Measurements from ENCODE around the gene PSEN1.

PSEN1 gene

DNA sequence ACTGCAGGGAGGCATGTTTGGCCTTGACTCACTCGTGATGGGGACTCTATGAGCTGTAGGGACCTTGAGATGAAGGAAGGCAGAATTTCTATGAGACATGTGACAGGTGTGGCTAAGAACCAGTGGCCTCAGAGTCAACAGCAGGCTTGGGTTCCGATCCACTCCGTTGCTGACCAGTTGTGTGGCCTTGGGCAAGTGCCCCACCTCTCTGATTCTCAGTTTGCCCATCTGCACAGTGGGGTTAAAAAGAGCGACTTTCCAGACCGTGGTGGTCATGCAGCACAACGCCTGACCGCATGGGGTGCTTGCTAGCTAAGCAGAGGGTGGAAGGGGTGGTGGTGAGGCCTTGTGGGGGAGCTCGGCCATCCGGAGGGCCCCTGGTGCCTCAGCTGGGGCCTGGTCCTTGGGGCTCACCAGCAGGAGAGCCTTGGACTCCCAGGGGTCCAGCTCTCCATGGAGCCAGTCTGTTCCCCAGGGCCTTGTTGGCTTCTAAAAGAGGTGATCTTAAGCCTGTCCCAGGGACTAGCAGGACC lies 119.5 kb downstream of the PSEN1 start:
- DNase-seq = no peak

DNA sequence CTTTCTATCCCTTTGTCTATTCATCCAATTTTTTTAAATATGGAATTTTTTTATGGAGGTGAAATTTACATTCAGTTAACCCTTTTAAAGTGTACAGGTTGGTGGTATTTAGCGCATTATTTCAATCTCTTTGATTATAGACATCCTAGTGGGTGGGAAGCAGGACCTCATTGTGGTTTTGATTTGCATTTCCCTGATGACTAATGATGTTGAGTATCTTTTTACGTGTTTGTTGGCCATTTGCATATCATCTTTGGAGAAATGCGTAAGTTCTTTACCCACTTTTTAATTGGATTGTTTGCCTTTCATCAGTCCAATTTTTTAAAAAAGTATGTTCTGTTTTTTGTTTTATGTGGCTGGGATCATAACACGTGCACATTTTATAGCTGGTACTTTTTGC lies 121.8 kb downstream of the PSEN1 start:
- DNase-seq = no peak

DNA sequence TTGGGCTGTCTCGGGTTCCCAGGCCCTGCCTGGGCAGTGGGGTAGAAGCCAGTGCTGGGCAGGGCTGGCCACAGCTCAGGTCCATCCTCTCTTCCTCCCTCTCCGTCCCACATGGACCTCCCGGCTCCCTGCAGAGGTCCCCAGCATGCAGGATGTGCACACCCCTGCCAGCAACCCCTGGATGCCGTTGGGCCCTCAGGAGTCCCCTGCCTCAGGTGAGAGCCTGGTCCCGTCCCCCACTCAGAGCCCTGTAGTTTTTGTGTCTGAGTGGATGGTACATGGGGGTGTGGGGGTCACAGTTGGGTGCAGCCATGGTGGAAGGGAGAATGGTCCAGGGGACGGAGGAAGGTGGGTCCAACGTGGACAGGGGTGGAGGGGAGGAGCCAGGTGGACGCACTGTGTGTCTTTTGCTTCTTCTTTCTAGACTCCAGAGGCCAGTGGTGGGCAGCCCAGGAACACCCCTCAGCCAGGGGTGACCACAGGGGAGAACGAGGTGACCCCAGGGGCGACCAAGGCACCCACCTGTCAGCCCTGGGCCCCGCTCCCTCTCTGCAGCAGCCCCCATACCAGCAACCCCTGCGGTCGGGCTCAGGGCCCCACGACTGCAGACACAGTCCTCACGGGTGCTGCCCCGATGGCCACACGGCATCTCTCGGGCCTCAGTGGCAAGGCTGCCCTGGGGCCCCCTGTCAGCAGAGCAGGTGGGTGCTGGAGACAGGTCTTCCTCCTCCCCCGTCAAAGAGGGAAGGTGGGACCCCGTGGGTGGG lies 122.7 kb downstream of the PSEN1 start:
- DNase-seq = no peak

DNA sequence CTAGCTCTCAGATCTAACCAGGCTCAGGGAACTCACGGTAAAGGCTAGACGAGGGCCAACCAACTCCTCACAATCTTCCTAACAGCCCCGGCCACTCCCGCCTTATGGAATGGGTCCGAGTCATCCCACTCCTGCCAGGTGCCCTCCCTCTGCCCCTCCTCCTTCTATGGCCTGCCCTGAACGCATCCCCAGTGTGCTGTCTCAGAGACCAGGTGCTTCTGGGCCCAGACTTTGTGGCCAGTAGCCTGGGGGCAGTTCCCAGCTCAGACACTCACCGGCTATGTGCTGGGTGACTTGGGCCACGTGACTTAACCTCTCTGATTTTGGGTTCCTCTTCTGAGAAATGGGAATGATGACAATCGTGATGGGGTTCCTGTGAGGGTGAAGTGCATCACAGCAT lies 123.5 kb downstream of the PSEN1 start:
- DNase-seq = no peak

DNA sequence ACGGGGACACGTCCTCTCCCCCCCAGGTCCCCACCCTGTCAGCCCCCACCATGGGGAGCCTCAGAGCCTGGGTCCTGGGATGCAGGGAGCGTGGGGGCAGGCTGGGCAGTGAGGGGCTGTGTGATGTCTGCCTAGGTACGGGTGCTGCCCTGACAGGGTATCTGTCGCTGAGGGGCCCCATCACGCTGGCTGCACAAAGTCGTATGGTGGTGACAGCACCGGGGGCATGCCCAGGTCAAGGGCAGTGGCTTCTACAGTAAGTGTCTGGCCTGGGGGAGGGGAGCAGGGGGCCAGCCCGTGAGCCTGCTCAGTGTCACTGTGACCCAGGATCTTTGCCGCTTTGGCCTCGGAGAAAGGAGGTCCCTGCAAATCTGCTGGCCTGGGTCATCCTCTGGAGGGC lies 124.3 kb downstream of the PSEN1 start:
- no peak for DNase-seq

DNA sequence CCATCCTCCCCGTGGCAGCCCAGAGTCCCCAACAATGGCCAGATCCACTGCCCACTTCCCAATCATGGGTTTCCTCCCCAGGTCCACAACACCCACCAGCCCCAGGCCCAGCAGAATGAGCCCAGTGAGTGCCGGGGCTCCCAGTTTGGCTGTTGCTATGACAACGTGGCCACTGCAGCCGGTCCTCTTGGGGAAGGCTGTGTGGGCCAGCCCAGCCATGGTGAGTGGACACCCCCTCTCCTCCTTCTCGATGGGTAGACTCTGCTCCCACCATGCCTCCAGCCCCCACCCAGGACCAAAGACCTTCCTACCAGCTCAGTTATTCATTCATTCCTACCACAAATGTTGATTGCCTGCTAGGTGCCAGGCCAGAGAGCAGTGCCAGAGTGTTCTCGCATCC lies 124.8 kb downstream of the PSEN1 start:
- no peak for DNase-seq

DNA sequence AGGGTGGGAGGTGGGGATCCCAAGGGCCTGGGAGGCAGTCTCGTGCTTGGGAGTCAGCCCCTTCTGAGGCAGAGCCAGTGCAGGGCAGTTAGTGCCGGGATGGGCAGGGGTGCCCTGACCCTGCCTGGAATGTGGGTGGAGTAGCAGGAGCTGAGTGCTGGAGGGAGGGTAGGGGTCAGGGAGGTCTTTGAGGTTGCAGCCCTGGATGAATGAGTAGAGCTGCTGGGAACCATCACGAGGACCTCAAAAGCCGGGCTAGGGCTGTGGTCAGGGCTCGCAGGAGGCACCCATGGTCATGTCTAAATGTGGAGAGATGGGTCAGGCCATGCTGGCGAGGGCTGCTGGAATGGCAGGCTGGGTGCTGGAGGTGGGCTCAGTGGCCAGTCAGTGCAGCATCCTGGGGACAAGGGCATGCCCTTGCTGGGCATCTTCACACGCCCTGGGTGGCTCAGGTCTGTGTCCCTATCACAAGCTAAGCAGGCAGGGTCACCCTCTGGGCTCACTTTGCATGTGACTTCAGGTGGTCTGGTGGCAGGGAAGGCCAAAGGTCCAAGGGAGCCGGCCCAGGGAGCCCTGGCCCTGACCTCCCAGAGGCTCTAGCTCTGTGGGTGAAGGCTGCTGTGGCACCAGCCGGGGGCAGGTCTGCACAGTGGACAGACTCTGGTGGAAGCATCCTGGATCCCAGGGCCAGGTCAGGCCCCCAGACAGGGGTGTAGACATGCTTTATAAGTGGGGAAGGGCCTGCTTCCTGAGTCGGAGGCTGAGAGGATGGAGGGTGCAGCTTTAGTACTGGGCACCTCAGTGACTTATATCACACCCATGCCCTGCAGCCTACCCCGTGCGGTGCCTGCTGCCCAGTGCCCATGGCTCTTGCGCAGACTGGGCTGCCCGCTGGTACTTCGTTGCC lies 125.5 kb downstream of the PSEN1 start:
- DNase-seq = no peak

DNA sequence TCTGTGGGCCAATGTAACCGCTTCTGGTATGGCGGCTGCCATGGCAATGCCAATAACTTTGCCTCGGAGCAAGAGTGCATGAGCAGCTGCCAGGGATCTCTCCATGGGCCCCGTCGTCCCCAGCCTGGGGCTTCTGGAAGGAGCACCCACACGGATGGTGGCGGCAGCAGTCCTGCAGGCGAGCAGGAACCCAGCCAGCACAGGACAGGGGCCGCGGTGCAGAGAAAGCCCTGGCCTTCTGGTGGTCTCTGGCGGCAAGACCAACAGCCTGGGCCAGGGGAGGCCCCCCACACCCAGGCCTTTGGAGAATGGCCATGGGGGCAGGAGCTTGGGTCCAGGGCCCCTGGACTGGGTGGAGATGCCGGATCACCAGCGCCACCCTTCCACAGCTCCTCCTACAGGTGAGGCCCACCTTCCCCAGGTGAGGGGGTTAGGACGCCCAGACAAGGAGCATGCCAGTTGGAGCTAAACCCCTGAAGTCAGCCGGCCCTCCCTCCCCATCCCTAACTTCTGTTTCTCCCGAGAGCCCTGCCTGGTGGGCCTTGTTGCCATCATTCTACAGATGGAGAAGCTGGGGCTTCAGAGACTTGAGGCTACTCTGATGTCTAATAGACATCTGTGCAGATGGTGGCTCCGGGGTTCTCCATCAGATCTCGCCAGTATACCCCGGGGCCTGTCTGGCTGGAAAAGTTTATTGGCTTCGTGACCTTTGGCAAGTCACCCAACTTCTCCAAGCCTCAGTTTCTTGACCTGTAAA lies 126.3 kb downstream of the PSEN1 start:
- DNase-seq = no peak

DNA sequence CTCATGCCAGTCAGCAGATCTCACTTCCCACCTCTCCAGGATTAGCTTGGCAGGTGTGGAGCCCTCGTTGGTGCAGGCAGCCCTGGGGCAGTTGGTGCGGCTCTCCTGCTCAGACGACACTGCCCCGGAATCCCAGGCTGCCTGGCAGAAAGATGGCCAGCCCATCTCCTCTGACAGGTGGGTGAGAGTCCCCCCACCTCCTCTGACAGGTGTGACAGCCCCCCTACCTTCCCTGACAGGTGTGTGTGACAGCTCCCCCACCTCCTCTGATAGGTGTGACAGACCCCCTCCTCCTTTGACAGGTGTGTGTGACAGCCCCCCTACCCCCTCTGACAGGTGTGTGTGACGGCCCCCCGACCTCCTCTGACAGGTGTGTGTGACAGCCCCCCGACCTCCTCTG lies 127.3 kb downstream of the PSEN1 start:
- DNase-seq = no peak

DNA sequence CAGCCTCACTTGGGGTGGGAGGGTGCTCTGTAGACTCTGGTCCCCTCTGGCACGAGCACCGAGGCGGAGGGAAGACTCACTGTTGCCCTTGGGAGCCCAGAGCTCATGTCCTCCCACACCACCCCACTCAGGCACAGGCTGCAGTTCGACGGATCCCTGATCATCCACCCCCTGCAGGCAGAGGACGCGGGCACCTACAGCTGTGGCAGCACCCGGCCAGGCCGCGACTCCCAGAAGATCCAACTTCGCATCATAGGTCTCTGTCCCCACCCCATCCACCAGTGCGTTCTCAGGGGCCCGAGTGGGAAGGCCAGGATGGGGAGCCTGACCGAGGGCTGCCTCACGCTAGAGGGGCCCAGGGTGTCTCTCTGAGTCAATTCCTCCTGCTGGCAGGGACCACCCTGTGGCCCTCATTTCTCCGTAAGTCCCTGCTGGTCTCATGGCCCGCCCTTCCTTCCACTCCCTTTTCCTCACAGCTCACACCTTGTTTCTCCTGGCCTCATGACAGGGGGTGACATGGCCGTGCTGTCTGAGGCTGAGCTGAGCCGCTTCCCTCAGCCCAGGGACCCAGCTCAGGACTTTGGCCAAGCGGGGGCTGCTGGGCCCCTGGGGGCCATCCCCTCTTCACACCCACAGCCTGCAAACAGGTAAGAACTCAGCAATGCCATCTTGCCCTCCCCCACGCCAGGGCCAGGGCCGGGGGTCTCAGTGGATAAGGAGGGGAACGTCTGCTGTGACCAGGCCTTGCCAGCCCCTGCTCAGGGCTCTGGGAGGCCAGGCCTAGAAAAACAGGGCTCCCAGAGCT lies 128.0 kb downstream of the PSEN1 start:
- DNase-seq = no peak

DNA sequence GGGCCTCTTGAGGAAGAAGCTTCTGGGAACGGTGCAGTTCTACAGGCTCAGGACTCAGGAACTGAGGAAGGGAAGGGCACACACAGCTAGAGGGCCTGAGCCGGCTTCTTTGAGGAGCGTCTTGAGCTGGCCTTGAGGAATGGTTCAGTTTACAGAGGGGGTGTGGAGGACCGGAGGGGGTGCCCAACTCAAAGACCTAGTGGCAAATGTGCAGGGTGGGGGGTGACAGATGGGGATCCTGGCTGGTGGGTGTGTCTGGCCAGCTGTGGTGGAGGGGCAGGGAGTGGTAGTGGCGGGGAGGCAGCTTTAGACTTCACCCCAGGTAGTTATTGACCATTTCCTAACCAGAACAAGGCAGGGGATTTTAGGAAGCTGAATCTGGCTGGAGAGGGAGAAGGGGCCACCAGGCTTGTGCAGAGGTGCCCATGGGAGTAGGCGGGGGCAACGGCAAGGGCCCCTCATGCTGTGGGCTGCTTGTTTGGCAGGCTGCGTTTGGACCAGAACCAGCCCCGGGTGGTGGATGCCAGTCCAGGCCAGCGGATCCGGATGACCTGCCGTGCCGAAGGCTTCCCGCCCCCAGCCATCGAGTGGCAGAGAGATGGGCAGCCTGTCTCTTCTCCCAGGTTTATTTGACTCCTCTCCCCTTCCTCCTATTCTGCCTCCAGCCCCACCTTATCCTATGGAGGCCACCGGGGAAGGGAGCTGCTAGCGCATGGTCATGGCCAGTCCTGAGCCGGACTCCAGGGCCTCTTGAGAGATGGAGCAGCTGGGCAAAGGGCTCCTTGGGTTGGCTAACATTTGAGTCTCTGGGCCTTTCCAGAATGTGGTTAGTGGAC lies 128.8 kb downstream of the PSEN1 start:
- DNase-seq = peak; percentile 44

DNA sequence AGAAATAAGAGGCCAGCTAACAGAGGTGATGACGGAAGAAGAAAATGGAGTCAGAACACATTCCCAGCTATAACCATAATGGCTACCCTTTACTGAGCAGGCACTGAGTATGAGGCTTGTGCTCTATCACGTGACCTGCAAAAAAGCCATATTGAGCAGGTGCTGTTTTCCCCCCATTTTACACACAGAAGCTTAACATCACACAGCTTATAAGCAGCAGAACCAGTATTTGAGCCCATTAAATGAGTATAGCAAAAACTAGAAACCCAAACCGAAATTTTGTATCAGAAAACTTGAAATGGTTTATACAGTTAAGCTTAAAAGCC lies 129.4 kb downstream of the PSEN1 start:
- DNase-seq = peak; percentile 44

DNA sequence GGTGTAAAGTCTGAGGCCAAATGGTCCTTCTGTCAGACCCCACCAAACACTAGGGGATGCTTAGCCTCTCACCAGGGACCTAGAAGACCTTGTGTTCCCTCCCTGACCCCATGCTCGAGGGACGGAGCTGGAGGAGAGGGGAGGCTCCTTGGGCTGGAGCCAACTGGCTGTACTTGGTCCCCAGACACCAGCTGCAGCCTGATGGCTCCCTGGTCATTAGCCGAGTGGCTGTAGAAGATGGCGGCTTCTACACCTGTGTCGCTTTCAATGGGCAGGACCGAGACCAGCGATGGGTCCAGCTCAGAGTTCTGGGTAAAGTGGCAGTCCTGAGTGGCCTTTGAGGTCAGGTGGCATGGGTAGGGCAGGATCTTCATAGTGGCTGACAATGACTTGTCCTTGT lies 130.0 kb downstream of the PSEN1 start:
- DNase-seq = peak; percentile 14

DNA sequence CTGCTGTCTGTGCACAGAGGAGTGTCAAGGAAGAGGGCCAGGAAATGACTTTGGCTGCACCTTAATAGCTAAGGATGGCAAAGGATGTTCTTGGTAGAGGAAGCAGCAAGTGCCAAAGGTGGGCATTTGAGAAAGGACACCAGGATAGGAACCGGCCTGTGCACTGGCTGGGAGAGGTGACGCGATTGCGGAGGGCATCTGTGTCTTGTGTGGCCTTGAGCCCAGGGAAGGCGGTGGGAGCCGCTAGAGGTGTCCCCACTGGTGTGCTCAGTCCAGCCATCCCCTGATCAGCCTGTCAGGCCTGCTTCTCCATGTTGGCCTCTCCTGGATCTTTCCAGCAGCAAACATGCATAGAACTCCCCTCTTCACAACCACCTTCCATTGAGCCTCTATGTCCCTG lies 131.2 kb downstream of the PSEN1 start:
- DNase-seq = no peak

DNA sequence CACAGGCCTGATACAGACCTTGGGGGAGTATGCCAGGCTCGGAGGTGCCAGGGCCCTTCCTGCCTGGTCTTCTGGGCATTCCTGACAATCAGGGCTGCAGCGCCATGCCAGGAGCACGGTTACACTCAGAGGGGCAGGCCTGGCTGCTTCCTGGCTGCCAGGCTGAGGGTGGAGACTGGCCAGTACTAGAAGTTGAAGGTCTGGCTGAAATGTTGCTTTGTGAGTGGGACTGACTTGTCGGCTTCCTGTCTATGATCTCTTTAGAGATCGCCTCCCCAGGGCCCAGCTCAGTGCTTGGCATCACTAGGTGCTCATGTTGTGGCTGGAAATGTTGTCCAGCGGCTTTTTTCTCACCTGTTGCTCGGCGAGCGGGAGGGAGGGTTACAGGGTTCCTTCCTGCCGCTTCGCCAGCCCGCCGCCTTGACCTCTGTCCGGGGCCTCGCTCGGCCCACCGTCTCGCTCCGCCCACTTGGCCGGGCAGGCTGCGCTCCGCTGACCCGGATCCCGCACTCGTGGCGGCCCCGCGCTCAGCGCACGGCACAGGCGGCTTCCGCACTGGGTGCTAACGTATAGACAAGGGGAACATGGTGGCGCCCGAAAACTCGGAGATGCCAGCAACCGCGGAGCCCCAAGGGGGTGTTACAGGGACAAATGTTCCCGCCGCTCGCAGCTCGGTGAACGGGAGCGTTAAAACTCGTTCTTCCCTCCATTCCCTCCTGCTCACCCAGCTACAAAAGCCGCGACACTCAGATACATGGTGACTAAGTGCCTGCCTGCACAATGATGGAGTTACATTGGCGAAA lies 133.6 kb downstream of the PSEN1 start:
- peak; percentile 12 for DNase-seq

DNA sequence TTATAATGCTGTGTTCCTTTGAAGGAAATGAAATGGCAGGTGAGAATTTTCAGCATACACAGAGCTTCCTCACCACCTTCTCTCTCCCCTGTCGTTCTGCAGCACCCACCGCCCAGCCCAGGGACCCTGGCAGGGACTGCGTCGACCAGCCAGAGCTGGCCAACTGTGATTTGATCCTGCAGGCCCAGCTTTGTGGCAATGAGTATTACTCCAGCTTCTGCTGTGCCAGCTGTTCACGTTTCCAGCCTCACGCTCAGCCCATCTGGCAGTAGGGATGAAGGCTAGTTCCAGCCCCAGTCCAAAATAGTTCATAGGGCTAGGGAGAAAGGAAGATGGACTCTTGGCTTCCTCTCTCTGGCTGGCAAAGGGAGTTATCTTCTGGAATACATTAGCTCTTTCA lies 136.1 kb downstream of the PSEN1 start:
- peak; percentile 91 for DNase-seq
